ENCODE results near the gene SKIC8.

Gene SKIC8

DNA sequence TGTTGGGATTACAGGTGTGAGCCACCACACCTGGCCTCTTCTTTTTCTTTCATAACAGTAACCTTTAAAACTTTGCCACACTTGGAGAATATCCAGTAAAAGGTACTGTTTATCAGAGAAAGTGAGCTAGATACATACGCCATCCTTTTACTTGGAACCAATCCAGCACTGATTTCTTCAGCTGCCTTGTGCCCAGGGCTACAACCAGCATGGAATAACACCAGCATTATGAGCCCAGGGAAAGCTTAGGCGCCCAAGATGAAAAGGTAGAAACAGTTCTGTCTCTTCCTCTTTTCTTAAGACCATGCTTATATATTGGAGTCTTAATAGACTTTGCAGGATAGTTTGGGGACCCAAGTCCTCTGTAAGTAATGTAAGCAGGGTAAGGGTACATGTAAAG is 8.4 kb downstream of the SKIC8 start:
- no peak for DNase-seq

DNA sequence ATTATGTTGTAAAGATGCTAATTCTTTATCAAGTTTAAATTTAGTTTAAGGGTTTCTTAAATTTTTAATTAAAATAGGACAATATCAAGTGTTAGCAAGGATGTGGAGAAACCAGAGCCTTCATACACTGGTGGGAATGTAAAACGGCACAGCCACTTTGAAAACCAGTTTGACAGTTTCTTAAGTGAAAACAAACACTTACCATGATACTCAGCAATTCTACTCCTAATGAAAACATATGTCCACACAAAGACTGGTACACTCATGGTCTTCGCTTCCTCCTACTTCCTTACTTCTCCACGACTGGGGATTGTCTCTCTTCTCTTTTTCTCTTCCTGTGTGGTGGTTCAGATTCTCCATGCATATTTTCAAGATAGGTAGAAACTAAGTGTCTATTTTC is 9.2 kb downstream of the SKIC8 start:
- DNase-seq: no peak

DNA sequence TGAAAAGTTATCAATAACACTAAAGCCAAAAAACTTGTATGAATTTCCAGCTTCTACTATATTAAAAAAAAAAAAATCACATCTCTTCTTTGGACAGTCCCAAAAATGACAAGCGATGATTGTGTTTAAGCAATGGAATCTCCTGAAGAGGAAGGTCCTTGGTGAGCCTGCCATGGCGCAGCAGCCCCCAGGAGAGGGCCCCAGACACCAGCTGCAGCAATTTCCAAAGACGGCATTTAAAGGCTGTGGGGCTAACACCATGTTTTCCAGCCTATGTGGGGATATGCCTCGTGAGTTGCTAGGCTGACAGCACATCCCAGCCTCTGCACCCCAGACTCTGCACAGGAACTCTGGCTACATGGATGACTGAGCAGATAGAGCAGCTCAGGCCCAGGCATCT is 14.7 kb downstream of the SKIC8 start:
- no peak for DNase-seq

DNA sequence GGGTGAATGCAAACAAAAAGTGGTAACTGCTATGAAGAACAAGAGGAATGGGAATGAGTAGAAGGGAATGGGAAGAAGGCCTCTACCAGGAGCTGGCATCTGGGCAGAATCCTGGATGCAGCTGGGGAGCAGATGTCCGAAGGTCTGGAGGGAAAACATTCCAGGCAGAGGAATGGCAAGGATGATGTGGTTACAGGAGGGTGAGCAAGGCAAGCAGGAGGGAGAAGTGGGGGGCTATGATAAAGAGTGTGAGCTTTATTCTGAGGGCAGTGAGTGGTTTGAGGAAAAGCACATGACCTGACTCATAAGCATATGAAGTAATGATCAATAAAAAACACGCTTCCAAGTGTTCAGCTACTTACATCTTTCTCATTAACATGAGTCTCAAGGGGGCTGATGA is 17.1 kb downstream of the SKIC8 start:
- DNase-seq: no peak

DNA sequence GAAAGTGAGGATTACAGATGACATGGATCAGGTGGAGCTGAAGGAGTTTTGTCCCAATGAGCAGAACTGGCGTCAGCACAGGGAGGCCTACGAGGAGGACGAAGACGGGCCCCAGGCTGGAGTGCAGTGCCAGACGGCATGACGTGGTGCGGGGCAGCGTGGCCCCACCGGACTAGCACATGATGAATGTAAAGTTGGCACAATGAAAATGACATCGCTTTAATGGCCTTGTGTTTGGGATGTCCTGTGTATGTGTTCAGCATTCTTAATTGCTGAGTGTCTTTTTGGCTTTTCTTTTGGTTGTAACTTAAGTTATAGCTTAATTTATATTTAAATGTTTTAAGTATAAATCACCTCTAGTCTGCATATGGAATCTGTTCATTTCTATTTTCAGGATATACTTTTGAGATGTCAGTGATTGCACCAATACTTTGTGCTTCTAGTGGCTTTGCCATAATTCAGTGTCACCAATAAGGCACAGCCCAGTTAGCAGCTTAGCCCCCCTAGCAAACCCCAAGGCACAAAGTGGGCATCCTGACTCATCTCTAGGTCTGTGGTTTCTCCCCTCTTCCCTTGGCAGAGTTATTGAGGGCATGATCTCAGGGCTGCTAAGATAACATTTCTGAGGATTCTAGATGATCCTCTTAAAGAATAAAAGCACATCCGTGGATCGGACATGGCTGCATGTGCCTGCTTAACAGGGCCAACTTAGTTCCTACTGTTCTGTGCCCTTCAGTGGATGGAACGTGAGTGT is 18.9 kb downstream of the SKIC8 start:
- no peak for DNase-seq

DNA sequence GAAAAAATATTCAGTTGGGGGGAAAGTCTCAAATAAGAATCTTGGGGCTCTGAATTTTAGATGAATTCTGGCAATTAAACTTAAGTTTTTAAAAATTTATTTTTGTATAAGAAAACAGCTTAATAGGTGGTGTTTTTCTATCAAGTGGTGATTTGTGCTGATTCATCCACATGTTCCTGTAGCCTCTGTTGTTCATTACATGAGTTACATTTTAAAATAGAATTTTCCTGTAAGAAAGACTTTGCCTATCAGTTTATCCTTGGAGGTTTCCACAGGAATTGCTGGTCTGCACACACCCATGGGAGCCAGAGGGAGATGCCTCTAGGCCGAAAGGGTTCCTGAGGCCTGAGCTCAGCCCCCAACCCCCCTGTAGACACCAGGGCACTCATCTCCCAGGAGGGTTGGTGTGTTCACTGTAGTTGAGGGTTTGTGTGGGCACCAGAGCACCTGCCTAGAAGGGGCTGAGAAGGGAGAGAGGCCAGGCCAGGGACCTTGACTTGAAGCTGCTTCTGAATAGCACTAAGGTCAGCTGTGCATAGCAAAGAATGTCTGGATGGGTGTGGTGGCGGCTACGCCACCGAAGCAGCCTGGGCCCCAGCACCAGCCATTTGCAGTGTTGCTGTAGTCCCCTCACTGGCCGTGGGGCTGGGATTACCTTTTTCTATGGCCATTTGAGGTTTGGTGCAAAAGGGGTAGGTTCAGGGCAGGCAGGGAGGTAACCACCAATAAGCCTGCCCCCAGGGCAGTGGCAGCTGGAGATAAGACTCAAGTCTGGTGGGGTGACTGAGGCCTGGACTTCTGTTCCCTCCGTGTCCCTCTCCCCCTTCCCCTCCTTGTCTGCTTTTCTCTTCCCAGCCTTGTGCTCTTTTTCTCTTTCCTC is 23.1 kb downstream of the SKIC8 start:
- no peak for DNase-seq

DNA sequence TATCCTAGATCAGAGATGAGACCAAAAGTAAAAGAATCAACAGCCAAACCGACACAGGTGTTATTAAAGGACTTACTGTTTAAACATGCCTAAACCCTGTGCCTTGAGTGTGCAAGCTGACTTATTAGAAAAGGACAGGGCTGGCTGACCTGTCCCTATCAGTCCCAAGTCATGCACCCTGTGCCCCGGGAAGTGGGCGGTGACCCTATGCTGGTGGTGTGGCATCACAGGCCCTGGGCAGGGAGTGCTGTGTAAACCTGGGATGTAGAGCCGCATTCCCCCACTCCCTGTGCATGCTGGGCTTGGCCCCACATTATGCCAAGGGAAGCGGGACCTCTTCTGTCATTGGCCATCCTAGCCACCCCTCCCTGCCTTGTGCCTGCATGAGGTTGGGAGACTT is 24.4 kb downstream of the SKIC8 start:
- DNase-seq: no peak

DNA sequence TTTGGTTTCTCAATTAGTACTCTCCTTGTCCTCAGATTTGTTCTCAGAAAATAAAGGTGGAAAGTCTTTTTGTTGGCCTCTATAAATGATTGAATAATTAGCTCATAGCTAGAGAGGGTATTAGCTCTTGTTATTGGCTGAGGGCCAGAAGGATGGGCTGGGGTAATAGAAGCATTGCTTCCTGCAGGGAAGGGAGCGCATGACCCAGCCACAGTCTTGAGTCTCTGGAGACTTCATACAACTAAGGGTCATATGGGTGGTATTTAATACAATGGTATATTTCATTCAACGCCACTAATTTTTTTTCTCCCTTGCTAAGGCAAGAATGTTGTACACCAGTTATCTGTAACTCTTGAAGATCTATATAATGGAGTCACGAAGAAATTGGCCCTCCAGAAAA is 26.6 kb downstream of the SKIC8 start:
- DNase-seq: no peak

DNA sequence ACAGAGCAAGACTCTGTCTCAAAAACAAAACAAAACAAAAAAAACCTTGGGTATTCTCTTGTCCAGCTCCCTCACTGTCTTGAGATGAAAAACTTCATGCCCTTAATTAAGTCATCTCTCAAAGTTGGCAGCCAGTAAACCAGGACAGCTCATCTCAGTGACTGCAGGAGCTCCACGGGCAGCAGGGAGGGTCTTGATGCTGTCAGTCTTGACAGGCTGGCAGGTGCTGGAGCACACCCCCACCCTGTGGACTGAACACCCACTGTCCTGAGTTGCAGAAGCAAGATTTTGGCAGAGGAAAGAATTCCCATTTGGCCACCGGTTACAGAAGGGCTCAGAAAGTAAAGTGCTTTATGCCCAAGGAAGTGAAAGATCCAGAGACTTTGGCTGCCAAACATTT is 27.1 kb downstream of the SKIC8 start:
- no peak for DNase-seq

DNA sequence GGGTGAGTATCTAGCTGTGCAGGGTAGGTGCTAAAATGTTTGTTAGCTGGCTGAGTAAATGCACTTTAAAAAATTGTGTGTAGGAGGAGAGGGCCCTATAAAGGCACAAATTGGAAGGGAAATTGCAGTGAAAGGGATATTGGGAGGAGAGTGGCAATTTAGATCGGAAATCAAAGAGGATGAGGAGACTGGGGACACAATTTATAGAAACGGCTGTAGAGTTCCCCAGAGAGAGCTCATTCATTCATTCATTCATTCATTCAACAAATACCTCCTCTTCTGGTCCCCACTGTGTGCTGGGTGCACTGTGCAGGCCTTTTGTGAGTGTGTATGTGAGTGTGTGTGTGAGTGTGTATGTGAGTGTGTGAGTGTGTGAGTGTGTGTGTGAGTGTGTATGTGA is 32.6 kb downstream of the SKIC8 start:
- DNase-seq: no peak

DNA sequence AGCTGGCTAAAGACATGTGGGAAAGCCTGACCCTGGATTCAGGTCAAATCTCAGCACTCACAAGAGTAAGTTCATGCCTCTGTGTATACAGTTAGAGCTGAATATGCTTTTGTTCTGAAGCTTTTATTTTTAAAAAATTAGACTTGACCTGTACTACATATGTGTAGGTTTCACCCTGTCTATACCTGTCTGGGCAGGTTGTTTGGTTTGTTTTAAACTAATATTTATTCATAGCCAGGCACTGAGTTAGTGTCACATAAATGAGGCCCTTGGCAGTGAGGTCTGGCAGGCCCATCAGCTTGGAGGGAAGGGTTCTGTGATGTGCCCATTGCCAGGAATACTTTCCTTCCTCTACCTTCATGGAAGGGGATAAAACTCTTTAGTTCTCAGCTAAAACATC is 33.2 kb downstream of the SKIC8 start:
- no peak for DNase-seq

DNA sequence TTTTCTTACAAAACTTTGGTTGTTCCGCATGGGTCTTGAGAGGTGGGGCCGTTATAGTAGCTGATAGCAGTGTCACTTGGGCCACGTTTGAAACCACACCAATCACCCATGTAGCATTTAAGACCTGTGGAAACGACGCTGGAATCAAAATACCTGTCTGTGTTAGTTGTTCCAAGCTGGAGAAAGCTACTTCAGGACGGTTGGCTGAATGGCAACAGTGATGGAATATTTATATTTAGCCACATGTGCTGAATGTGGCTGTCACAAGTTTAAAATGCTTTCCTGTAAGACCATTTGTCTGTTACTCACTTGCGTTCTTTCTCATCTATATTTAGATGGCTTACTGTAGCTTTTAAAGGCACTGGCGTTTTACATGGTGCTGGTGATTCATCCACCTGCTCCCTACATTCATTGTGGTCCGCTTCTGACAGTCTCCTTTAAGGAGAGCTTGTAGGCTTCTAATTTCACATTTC is 33.6 kb downstream of the SKIC8 start:
- no peak for DNase-seq

DNA sequence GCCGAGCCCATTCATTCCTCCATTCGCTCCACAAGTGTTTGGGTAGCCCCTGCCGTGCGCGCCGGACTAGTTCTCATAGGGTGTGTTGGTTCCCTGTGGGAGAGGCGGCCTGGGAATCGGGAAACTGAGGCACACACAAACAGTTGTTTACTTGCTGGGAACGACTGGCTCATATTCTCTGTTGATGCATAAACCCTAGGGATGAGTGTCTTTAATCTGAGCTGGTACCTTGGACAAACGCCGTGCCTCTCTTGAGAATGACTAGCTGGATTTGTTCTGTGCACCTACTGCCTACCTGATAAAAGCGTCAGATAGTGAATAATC is 34.3 kb downstream of the SKIC8 start:
- DNase-seq: no peak

DNA sequence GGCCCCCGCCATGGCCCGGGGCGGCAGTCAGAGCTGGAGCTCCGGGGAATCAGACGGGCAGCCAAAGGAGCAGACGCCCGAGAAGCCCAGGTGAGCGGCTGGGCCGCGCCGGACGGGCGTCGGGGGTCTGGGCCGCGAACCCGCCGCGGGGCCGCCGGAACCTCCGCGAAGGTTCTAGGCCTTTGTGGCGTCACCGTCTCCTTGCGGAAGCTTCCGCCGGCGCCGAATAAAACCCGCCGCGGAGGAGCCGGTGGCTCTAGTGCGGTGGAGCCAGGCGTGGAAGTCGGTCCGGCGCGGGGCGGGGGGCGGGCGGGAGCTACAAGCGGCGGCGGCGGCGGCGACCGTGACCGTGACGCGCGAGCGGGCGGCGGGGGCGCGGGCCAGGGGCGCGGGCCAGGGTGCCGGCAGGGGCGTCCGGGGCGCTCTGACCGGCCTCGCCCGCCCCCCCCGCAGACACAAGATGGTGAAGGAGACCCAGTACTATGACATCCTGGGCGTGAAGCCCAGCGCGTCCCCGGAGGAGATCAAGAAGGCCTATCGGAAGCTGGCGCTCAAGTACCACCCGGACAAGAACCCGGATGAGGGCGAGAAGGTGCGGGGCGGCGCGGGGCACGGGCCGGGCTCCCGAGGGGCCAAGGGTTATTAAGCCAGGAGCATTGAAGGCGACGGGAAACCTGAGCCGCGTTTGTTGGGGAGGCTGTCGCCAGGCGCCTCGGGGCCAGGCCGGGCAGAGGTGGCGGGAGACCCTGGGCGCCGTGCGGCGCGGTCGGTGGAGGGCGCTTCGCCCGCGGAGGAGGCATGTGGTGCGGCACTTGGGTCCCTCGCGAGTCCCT is 34.9 kb downstream of the SKIC8 start, which contains the start of gene DNAJA4:
DNAJA4 (plus strand) TSS at position 259 of the 833 bp plus-strand sequence; CDS start at position 461, 202 bp downstream.
- no peak for DNase-seq

DNA sequence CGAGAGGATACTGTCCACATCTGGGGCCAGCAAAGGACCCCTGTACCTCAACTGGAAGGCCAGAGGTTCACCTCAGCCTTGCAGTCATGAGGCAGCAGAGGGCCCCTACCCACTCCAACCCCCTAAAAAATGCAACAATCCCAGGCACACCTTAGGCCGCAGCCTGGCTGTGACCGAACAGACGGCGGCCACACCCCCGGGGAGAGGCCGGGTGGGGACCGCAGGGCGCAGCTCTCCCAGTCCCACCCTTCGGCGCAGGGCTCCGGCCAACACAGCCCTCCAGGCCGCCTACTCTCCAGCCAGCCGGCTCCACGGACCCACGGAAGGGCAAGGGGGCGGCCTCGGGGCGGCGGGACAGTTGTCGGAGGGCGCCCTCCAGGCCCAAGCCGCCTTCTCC is 35.5 kb downstream of the SKIC8 start:
- no peak for DNase-seq

DNA sequence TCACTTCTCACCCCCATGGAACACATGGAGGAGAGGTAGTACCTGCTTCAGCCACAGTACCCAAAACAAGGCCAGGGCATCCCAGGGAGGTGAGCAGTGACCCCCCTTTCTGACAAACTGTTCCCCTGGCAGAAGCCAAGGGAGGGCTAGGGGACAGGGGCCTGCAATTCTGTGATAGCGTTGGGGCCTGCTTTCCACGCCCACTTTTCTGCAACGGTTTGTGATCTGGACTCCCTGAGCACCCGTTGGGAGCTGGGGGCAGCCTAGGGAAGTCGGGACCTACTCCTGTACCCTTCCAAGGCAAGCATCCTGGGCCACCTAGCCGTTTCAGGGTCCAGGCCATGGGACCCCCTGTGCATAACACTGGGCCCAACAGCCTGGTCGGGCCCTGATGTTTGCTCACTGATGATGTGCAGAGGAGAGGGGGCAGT is 36.0 kb downstream of the SKIC8 start:
- DNase-seq: no peak

DNA sequence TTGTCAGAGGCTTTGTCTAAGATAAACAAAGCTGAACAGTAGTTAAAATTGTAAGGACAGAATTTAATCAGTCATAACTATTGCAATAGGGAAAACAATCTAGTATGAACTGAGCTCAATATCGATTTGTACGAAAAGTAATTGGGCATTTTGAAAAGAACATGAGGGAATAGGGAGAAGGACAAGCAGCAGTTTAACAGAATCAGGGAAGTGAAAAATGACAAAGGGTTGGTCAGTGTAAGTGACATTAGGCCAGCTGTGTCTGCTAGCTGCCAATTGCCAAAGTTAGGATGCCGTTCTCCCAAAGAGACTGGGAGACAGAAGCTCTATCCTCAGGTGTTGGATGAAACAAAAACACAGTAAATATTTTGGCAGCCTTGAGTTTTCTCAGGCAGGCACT is 38.3 kb downstream of the SKIC8 start:
- DNase-seq: no peak

DNA sequence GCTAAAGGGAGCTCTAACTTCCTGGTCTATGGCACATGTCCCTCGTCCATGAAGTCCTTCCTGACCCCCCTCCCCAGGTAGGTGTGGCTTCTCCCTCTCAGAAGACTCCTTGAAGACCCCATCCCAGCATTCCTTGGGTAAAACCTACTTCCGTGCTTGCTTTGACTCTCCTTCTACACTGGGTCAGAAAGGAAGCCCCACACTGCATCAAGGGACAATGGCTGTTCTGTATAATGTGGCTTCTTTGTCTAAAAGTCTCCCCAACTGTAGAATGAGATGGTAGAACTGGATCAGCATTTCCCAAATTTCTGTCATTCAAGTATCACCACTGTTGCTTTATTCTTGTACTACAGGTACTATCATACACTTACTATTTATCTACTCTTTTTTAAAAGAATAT is 38.9 kb downstream of the SKIC8 start:
- DNase-seq: no peak

DNA sequence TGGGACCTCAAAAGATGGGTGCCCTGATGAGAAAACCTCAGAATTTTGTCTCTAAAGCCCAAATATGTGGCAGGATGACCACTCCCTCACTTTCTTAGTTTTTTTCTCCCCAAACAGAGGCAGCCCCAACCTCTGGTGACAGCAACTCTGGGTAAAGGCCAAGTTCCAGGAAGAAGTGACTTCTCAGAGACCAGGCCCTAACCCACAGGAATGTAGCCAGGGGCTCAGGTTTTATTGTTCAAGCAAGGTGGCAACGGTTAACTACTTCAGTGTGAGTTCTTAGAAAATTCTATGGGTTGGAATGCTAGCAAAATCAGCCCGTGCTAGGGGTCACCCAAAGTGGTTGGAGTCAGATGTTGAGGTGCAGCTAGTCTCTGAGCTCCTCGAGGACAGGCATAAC is 40.2 kb downstream of the SKIC8 start:
- no peak for DNase-seq

DNA sequence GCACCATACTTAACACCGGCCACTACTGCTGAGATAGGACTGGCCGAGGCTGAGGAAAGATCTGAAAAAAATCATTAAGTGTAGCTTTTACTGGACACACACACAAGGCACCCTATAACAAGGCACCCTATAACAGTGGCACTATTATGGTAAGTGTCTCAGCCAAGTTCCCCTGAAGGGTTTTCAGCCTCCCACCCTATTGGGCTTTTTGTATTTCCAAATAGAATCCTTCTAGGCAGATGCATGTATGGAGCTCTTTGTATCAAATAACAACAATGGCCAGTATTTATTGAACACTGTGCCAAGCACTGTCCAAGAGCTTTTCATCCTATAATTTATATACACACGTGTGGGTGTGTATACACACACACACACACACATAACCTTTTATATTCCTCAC is 41.7 kb downstream of the SKIC8 start:
- no peak for DNase-seq

DNA sequence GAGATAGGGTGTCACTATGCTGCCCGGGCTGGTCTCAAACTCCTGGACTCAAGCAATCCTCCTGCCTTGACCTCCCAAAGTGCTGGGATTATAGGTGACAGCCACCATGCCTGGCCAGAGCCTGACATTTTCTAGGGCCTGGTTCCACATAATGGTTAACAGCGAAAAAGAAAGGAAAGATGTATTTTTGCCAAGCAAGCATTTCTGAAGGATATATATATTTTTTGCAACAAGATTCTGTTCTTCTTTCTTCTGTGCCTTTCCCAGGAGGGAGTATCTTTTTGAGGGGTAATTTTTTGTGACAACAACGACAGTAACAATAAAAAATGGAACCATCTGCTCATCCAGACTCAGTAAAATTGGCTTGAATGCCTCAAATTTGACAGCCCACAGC is 43.4 kb downstream of the SKIC8 start:
- no peak for DNase-seq

DNA sequence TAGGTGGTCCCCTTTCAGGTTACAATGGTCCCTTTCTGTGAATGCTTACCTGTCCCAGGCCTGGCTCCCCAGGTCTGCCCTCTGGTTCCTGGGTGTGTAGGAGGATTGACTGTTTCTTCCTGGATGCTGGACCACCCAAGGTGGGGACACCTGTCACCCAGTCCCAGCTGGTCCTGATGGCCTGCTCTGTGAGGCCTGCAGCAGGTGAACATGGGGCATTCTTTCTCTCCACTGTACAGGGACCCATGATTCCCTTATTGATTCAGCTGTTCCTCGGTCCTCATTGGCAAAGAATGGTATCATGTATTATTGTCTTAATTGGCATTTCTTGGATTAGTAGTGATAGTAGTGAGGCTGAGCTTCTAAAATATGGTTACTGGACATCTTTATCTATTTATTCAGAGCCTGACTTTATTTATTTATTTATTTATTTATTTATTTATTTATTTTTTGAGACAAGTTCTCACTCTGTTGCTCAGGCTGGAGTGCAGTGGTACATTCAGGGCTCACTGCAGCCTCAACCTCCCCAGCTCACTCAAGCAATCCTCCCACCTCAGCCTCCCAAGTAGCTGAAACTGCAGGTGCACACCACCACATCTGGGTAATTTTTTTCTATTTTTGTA is 43.9 kb downstream of the SKIC8 start:
- DNase-seq: no peak

DNA sequence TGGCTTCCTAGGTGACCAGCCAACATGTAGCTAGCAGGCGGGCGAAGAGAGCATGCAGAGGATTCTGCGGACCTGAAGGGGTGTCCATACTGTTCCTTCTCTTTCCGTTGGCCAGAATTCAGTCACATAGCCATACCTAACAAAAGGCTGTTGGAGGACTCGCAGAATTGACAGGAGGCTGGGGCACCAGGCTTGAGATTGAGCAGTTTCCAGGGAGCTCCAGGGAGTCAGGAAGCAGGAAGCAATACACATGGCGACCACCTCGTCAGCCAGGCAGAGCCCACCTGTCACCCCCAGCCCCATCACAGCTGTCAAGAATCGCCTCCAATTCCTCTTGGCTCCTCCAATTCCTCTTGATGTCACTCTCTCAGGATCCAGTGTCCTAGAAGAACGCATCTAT is 48.3 kb downstream of the SKIC8 start:
- no peak for DNase-seq

All from NCI-H2171 (cell line).